Myocyte (in vitro differentiated cells): ENCODE data around the gene PIEZO2. TPM values are rescaled to one million over a fixed set of nuclear protein-coding genes. Genes with fewer than 3 reads are reported as not detected.
A peak's percentile ranks its signal among the peaks of the same experiment; 100 is the strongest.
"Not testable (repeated sequence)": the region's sequence is repeated elsewhere in the genome, so short reads cannot be mapped to it uniquely, and the experiment has no call there.

Experiments
- DNase-seq: peaks from one replicate; pipeline ENCODE4 v3.0.0-alpha.2; 2012; ENCODE audit warnings: low read depth
- total RNA-seq: library from RNA; depleted of rRNA; stranded (reverse); fragments of >200 nt; gene quantifications from 2 replicates; pipeline ENCODE4 v1.2.3, GENCODE V29; 2014

PIEZO2 gene
- total RNA-seq, 1 donor from 2014 or later = 7.5 TPM

- no peak for DNase-seq
These were observed 874 bp upstream of the PIEZO2 start for GRCh38 chr18:11150271-11150615.

GRCh38 chr18:11148680-11149440, 509 bp downstream of the PIEZO2 start:
- peak; percentile 15 for DNase-seq

- no peak for DNase-seq
These were observed 1.2 kb downstream of the PIEZO2 start for GRCh38 chr18:11147962-11148679.

GRCh38 chr18:11147371-11147951, 1.9 kb downstream of the PIEZO2 start:
- no peak for DNase-seq

- no peak for DNase-seq
These were observed 2.4 kb downstream of the PIEZO2 start for GRCh38 chr18:11146947-11147345.

- no peak for DNase-seq
These were observed 3.0 kb downstream of the PIEZO2 start for GRCh38 chr18:11146238-11146946.

- no peak for DNase-seq
These were observed 3.8 kb downstream of the PIEZO2 start for GRCh38 chr18:11145413-11146191.

GRCh38 chr18:11137400-11137799, 12.0 kb downstream of the PIEZO2 start:
- no peak for DNase-seq

- no peak for DNase-seq
These were observed 13.1 kb downstream of the PIEZO2 start for GRCh38 chr18:11136241-11136640.

- DNase-seq = no peak
These were observed 14.4 kb downstream of the PIEZO2 start for GRCh38 chr18:11134940-11135339.

GRCh38 chr18:11129059-11129458, 20.3 kb downstream of the PIEZO2 start:
- DNase-seq = not testable (repeated sequence)

GRCh38 chr18:11125492-11126315, 23.7 kb downstream of the PIEZO2 start:
- no peak for DNase-seq

GRCh38 chr18:11124054-11124453, 25.3 kb downstream of the PIEZO2 start:
- DNase-seq = no peak

GRCh38 chr18:11121443-11121849, 27.9 kb downstream of the PIEZO2 start:
- peak; percentile 60 for DNase-seq

GRCh38 chr18:11119959-11120587, 29.3 kb downstream of the PIEZO2 start:
- DNase-seq = peak; percentile 33

- no peak for DNase-seq
These were observed 29.8 kb downstream of the PIEZO2 start for GRCh38 chr18:11119550-11119949.

- no peak for DNase-seq
These were observed 31.2 kb downstream of the PIEZO2 start for GRCh38 chr18:11118051-11118766.

- DNase-seq = no peak
These were observed 34.1 kb downstream of the PIEZO2 start for GRCh38 chr18:11115276-11115675.

GRCh38 chr18:11114653-11115052, 34.7 kb downstream of the PIEZO2 start:
- DNase-seq = no peak
